DND-41 (cell line): ENCODE measurements around the gene SEMA5B.

ENCODE experiments used
- CTCF ChIP-seq: IDR thresholded peaks from 2 replicates; pipeline ENCODE4 v1.5.1; 2012; ENCODE audit warnings: borderline replicate concordance, low read length, moderate library complexity, mild to moderate bottlenecking; ENCODE audit not compliant: poor library complexity, severe bottlenecking; ENCODE audit errors: extremely low read depth
- EZH2 ChIP-seq: IDR thresholded peaks from 3 replicates; pipeline ENCODE4 v1.6.1; 2012; ENCODE audit warnings: borderline replicate concordance, low read depth, mild to moderate bottlenecking, moderate library complexity, low read length, inconsistent platforms; ENCODE audit not compliant: severe bottlenecking

GRCh38 chr3:122868322-122868721 is 159.2 kb downstream of the SEMA5B start:
- TF ChIP-seq CTCF: no peak
- TF ChIP-seq EZH2: no peak
